PC-9 (cell line): ENCODE data around the gene MFAP2. TPM values are rescaled to one million over a fixed set of nuclear protein-coding genes. Genes with fewer than 3 reads are reported as not detected.
"Not testable (repeated sequence)": the region's sequence is repeated elsewhere in the genome, so short reads cannot be mapped to it uniquely, and the experiment has no call there.

Experiments
- BruUV-seq: library from RNA; stranded (reverse); fragments of 400-500 nt; replicated peaks from 2 replicates; lab custom pipeline; 2021; lab: Mats Ljungman, UMichigan
- CTCF ChIA-PET: fragments of 300-600 bp; sonication (Branson Sonifier 250); formaldehyde crosslinking; loops from one replicate; lab custom pipeline; 2022; ENCODE audit warnings: antibody characterized with exemption; lab: Charles Lee
- POLR2A ChIA-PET: fragments of 300-600 bp; sonication (Branson Sonifier 250); formaldehyde crosslinking; loops from one replicate; lab custom pipeline; 2022; ENCODE audit warnings: antibody characterized with exemption; ENCODE audit not compliant: unreplicated experiment; lab: Charles Lee
- DNase-seq, 2 experiments: peaks; one replicate each; pipeline versions ENCODE4 v3.0.0 to v3.0.0-alpha.2; 2015 to 2022; ENCODE audit warnings: mixed read lengths in 1 of 2
- H2AFZ ChIP-seq: fragments of 200-600 bp; sonication (generic); 2 replicates; pipeline ENCODE4 v1.8.1; 2017; ENCODE audit warnings: antibody characterized with exemption
- H3F3A ChIP-seq: fragments of 200-600 bp; sonication (generic); 2 replicates; pipeline ENCODE4 v1.8.1; 2017; ENCODE audit warnings: antibody characterized with exemption, mild to moderate bottlenecking, low read depth; ENCODE audit not compliant: insufficient read depth
- H3K27ac ChIP-seq: fragments of 200-600 bp; sonication (generic); 2 replicates; pipeline ENCODE4 v1.6.1; 2016; ENCODE audit warnings: mixed run types
- H3K27me3 ChIP-seq: fragments of 200-600 bp; sonication (generic); 2 replicates; pipeline ENCODE4 v1.6.1; 2016; ENCODE audit warnings: low read depth, mixed run types; ENCODE audit not compliant: insufficient read depth
- H3K36me3 ChIP-seq: fragments of 200-600 bp; sonication (generic); 2 replicates; pipeline ENCODE4 v1.6.1; 2016; ENCODE audit warnings: low read depth, mixed run types
- H3K4me1 ChIP-seq: fragments of 200-600 bp; sonication (generic); replicated peaks from 2 replicates; pipeline ENCODE4 v1.6.1; 2016; ENCODE audit warnings: mixed run types; ENCODE audit not compliant: insufficient read depth
- H3K4me2 ChIP-seq: fragments of 200-600 bp; sonication (generic); 2 replicates; pipeline ENCODE4 v1.6.1; 2017; ENCODE audit warnings: mixed run types
- H3K4me3 ChIP-seq: fragments of 200-600 bp; sonication (generic); 2 replicates; pipeline ENCODE4 v1.6.1; 2016; ENCODE audit warnings: mixed run types
- H3K79me2 ChIP-seq: fragments of 200-600 bp; sonication (generic); 2 replicates; pipeline ENCODE4 v1.6.1; 2017; ENCODE audit warnings: low read depth, mixed run types
- H3K9me2 ChIP-seq: fragments of 200-600 bp; sonication (generic); 2 replicates; pipeline ENCODE4 v1.8.1; 2017; ENCODE audit warnings: mild to moderate bottlenecking; ENCODE audit not compliant: insufficient read depth
- H3K9me3 ChIP-seq: fragments of 200-600 bp; sonication (generic); 2 replicates; pipeline ENCODE4 v1.8.1; 2016; ENCODE audit warnings: low read depth; ENCODE audit not compliant: insufficient read depth
- H4K20me1 ChIP-seq: fragments of 200-600 bp; sonication (generic); 2 replicates; pipeline ENCODE4 v1.8.1; 2017; ENCODE audit not compliant: insufficient read depth
- CTCF ChIP-seq: fragments of 200-600 bp; sonication (generic); conservative IDR thresholded peaks from 2 replicates; pipeline ENCODE4 v1.6.1; 2017; ENCODE audit warnings: mixed run types, antibody characterized with exemption, mild to moderate bottlenecking, moderate library complexity
- EZH2 ChIP-seq: fragments of 200-600 bp; sonication (generic); IDR thresholded peaks from 2 replicates; pipeline ENCODE4 v1.8.0; 2017; ENCODE audit warnings: antibody characterized with exemption, low read depth
- intact Hi-C: fragments of 100-400 bp; cut with micrococcal nuclease; formaldehyde crosslinking; loops from one replicate; pipeline ENCODE4 v1.10.0; 2022; ENCODE audit not compliant: unreplicated experiment
- total RNA-seq: library from RNA; stranded (reverse); gene quantifications from 2 replicates; pipeline ENCODE4 v1.2.3, GENCODE V29; 2021

Gene MFAP2
- total RNA-seq, 1 experiment from 2014 or later: 6.3 TPM

DNA sequence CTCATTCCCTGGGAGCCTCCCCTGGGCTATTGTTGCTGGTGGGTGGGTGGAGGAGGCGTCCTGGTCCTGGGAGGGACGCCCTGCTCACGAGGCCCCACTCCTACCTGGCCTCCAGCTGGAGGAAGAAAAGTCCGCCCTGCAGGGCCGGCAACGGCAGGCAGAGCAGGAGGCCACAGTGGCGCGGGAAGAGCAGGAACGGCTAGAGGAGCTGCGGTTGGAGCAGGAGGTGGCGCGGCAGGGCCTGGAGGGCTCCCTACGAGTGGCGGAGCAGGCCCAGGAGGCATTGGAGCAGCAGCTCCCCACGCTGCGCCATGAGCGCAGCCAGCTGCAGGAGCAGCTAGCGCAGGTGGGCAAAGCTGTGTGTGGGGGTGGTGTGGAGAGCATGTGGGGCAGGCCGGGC is 33.8 kb downstream of the MFAP2 start:
- CTCF ChIA-PET: interaction anchor here (0.9 kb wide), 1 partner anchor 176 kb away, joined by 3 read pairs; no protein-coding TSS in a partner anchor
- DNase-seq: no peak
- H3K9me2 ChIP-seq: no peaks in the 10 kb centered on the region
- no peak overlapping the region for H3K4me2 ChIP-seq
- no peaks in the 10 kb centered on the region for H3K4me1 ChIP-seq
- H3F3A ChIP-seq: no peaks in the 10 kb centered on the region
- no TSS peak for BruUV-seq
- H3K27ac ChIP-seq: no peak overlapping the region
- intact Hi-C loops: loop anchor here (5.0 kb wide), 1 partner anchor 34 kb away; no protein-coding TSS in a partner anchor
- POLR2A ChIA-PET: no interaction called here
- H3K36me3 ChIP-seq: no peaks in the 10 kb centered on the region
- H4K20me1 ChIP-seq: no peaks in the 10 kb centered on the region
- H2AFZ ChIP-seq: no peak overlapping the region
- H3K27me3 ChIP-seq: no peaks in the 10 kb centered on the region
- TF ChIP-seq CTCF (no peak), EZH2 (no peak)
- H3K79me2 ChIP-seq: no peaks in the 10 kb centered on the region
- H3K4me3 ChIP-seq: no peak overlapping the region
- H3K9me3 ChIP-seq: no peaks in the 10 kb centered on the region

GRCh38 chr1:16946185-16946584 is 34.2 kb downstream of the MFAP2 start:
- H2AFZ ChIP-seq, POLR2A ChIA-PET, H3K9me2 ChIP-seq, H3K4me3 ChIP-seq, DNase-seq, H3K4me2 ChIP-seq, H3K27ac ChIP-seq, H3K4me1 ChIP-seq, H3K79me2 ChIP-seq, H3K36me3 ChIP-seq, H3K9me3 ChIP-seq, BruUV-seq, H3K27me3 ChIP-seq, H3F3A ChIP-seq, H4K20me1 ChIP-seq: not testable (repeated sequence)
- intact Hi-C loops: loop anchor here (5.0 kb wide), 1 partner anchor 34 kb away; no protein-coding TSS in a partner anchor
- CTCF ChIA-PET: interaction anchor here (0.9 kb wide), 1 partner anchor 177 kb away, joined by 3 read pairs; no protein-coding TSS in a partner anchor

DNA sequence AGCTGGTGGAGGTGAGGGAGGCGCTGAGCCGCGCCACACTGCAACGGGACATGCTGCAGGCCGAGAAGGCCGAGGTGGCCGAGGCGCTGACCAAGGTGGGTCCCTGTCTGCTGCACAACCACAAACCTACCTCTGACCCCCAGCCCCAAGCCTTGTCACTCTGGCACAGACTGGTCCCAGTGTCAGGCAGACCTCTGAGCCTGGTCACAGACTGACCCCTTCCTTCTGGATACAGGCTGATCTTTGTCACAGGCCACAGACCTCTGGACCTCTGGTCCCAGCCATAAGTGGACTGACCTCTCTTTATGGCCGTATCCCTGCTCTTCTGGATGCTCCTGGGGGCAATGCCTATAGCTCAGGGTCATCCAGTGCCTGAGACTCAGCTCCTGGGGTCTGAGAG is 34.9 kb downstream of the MFAP2 start:
- BruUV-seq, H3K9me2 ChIP-seq, H3K4me1 ChIP-seq, H3K9me3 ChIP-seq, H2AFZ ChIP-seq, H3K4me2 ChIP-seq, POLR2A ChIA-PET, H3K27ac ChIP-seq, CTCF ChIA-PET, DNase-seq, H3K79me2 ChIP-seq, H3K4me3 ChIP-seq, H3K27me3 ChIP-seq, H3F3A ChIP-seq, H4K20me1 ChIP-seq, H3K36me3 ChIP-seq: not testable (repeated sequence)
- intact Hi-C loops: loop anchor here (5.0 kb wide), 1 partner anchor 33 kb away; no protein-coding TSS in a partner anchor

- no peak for DNase-seq
- H3K4me1 ChIP-seq: no peaks in the 10 kb centered on the region
- H3K79me2 ChIP-seq: no peaks in the 10 kb centered on the region
- H3K4me3 ChIP-seq: no peak overlapping the region
- no peaks in the 10 kb centered on the region for H3F3A ChIP-seq
- POLR2A ChIA-PET: no interaction called here
- CTCF ChIA-PET: interaction anchor here (0.6 kb wide), 1 partner anchor 102 kb away, joined by 3 read pairs; no protein-coding TSS in a partner anchor
- no peak overlapping the region for H3K27ac ChIP-seq
- H3K9me3 ChIP-seq: no peaks in the 10 kb centered on the region
- no peak overlapping the region for H3K4me2 ChIP-seq
- no peaks in the 10 kb centered on the region for H3K36me3 ChIP-seq
- H4K20me1 ChIP-seq: no peaks in the 10 kb centered on the region
- TF ChIP-seq EZH2 (no peak), CTCF (no peak)
- intact Hi-C loops: no loop called here
- no peak overlapping the region for H2AFZ ChIP-seq
- H3K27me3 ChIP-seq: no peaks in the 10 kb centered on the region
- BruUV-seq: no TSS peak
- no peaks in the 10 kb centered on the region for H3K9me2 ChIP-seq
These were observed 36.4 kb downstream of the MFAP2 start for GRCh38 chr1:16944038-16944437.

DNA sequence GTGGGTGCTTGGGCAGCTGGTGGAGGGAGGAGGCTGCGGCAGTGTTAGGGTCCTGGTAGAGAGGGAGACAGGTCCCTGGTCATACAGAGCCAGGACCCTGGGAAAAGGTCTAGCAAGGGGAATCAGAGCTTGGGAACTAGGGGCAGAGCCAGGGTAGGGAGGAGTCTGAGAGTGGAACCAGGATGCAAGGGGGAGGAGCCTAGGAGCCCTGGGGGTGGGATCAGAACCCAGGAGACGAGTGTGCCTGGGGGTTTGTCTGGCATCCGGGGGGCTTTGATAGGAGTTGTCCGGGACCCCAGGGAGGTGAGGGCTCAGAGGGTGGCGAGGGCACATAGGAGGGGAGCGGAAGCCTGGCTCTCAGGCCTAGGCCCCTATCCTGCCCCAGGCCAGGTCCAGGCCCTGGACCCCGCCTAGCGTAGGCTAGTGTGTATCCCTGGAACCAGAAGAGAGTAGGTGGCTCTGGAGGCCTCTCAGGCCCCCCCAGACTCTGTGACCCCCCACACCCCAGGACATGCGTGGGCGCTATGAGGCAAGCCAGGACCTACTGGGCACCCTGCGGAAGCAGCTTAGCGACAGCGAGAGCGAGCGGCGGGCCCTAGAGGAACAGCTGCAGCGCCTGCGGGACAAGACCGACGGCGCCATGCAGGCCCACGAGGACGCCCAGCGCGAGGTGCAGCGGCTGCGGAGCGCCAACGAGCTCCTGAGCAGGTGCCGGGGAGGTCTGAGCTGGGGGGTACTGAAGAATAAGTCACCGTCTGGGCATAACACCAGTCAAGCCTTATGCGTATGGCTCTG is 40.8 kb downstream of the MFAP2 start:
- H3K4me3 ChIP-seq, H3K9me2 ChIP-seq, H3K4me1 ChIP-seq, H3K9me3 ChIP-seq, H4K20me1 ChIP-seq, H2AFZ ChIP-seq, H3F3A ChIP-seq, BruUV-seq, H3K27ac ChIP-seq, POLR2A ChIA-PET, H3K79me2 ChIP-seq, H3K27me3 ChIP-seq, H3K36me3 ChIP-seq, DNase-seq, H3K4me2 ChIP-seq, intact Hi-C loops: not testable (repeated sequence)
- CTCF ChIA-PET: interaction anchor here (0.7 kb wide), 1 partner anchor 37 kb away, joined by 5 read pairs; no protein-coding TSS in a partner anchor
